SK-N-SH treated with all-trans-retinoic acid at 6 μM for 48 hours (cell line): Measurements from ENCODE around the gene SOX13.

Source experiments
- ARNTL ChIP-seq: fragments of 450-650 bp; formaldehyde crosslinking; IDR thresholded peaks from 2 replicates; pipeline ENCODE4 v1.5.0; 2020; ENCODE audit warnings: low read depth, mild to moderate bottlenecking, moderate library complexity, borderline replicate concordance
- CREB5 ChIP-seq: fragments of 250-450 bp; sonication (Bioruptor Pico); IDR thresholded peaks from 2 replicates; pipeline ENCODE4 v1.5.1; 2020; ENCODE audit warnings: low read depth, mild to moderate bottlenecking, moderate library complexity
- CSRNP3 ChIP-seq: fragments of 250-450 bp; sonication (Bioruptor Pico); IDR thresholded peaks from 2 replicates; pipeline ENCODE4 v1.5.1; 2021; ENCODE audit warnings: mild to moderate bottlenecking, moderate library complexity
- PATZ1 ChIP-seq: fragments of 250-450 bp; sonication (Bioruptor Pico); IDR thresholded peaks from 2 replicates; pipeline ENCODE4 v1.8.0; 2020; ENCODE audit warnings: mild to moderate bottlenecking, moderate library complexity, borderline replicate concordance
- POU6F1 ChIP-seq: fragments of 250-450 bp; sonication (Bioruptor Pico); IDR thresholded peaks from 2 replicates; pipeline ENCODE4 v1.8.0; 2021; ENCODE audit warnings: low read depth, mild to moderate bottlenecking, moderate library complexity, borderline replicate concordance
- TOX ChIP-seq: fragments of 250-450 bp; sonication (Bioruptor Pico); IDR thresholded peaks from 2 replicates; pipeline ENCODE4 v1.8.0; 2021; ENCODE audit warnings: mild to moderate bottlenecking, moderate library complexity, borderline replicate concordance
- ZFP3 ChIP-seq: fragments of 250-450 bp; sonication (Bioruptor Pico); IDR thresholded peaks from 2 replicates; pipeline ENCODE4 v1.5.0; 2020; ENCODE audit warnings: mild to moderate bottlenecking, moderate library complexity
- ZFP30 ChIP-seq: fragments of 450-650 bp; formaldehyde crosslinking; IDR thresholded peaks from 2 replicates; pipeline ENCODE4 v1.5.0; 2022; ENCODE audit warnings: mild to moderate bottlenecking, moderate library complexity
- ZNF70 ChIP-seq: fragments of 450-650 bp; formaldehyde crosslinking; IDR thresholded peaks from 2 replicates; pipeline ENCODE4 v1.5.0; 2020; ENCODE audit warnings: mild to moderate bottlenecking, moderate library complexity

GRCh38 chr1:204123376-204123775, 50.5 kb downstream of the SOX13 start:
- TF ChIP-seq ZFP3 (no peak), CREB5 (CRISPR knock-in tag) (no peak), TOX (CRISPR knock-in tag) (no peak), ZNF70 (no peak), ZFP30 (CRISPR knock-in tag) (no peak), POU6F1 (CRISPR knock-in tag) (no peak), ARNTL (CRISPR knock-in tag) (no peak), CSRNP3 (no peak), PATZ1 (CRISPR knock-in tag) (no peak)
